Esophagus squamous epithelium (tissue), 4 donors: Measurements from ENCODE around the gene CAPN11.

Experiments
- CTCF ChIP-seq, 6 experiments: fragments of 450-650 bp in 4 of 6; fragments of 200-600 bp in 2 of 6; sonication (generic) in 2 of 6; IDR thresholded peaks; one replicate each; pipeline ENCODE4 v1.5.1; 2016 to 2019; ENCODE audit warnings: antibody characterized with exemption in 6 of 6, mild to moderate bottlenecking in 4 of 6, moderate library complexity in 4 of 6
- POLR2A ChIP-seq, 4 donors: fragments of 450-650 bp; IDR thresholded peaks; one replicate each; pipeline ENCODE4 v1.6.1; 2017; ENCODE audit warnings: antibody characterized with exemption in 4 of 4, mild to moderate bottlenecking in 4 of 4, moderate library complexity in 3 of 4

DNA sequence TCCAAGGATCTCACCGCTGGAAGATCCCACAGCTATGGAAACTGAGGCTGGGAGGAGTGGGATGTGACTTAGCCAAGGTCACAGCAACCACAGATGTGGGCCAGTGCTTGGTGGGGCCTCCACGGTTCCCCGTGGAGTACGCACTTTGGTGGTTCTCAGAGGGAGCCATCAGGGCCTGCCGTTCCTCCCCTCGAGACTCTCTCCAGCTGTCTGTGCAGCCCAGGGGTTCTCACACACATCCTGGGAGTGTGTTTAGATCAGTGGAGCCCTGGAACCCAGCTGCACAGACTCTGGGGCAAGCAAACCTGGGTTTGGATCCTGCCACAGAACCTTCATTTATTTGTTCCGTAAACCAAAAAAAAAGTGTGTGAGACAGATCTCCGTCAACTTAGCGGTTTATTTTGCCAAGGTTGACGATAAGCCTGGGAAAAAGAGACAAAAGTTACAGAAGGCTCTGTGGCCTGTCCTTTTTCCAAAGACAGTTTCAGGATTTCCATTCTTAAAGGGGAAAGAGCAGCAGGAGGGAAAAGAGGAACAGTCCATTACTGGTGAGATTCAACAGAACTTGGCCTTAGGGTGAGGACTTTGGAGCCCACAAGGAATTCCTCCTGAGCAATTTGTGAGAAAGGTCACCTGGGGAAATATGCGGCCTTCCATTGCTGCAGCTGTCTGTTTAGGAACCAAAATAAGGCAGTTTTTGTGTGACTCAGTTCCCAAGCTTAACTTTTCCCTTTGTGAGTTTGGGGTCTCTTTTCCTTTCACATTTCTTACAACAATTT, 44.5 kb downstream of the CAPN11 start:
- no peak for TF ChIP-seq POLR2A (IDR thresholded peaks at IDR 0.05)
- TF ChIP-seq CTCF (IDR thresholded peaks at IDR 0.05) = no peak
